HG03439 (cell line): ENCODE data around the gene MAML3.

Source experiments
- ATAC-seq: cut with Tn5 transposase; IDR thresholded peaks from one replicate; pipeline ENCODE4 v1.9.1; 2021; ENCODE audit warnings: mild to moderate bottlenecking, moderate library complexity; ENCODE audit not compliant: unreplicated experiment

MAML3 gene

GRCh38 chr4:139907001-139907809 lies 246.8 kb downstream of the MAML3 start:
- peak; percentile 56 for ATAC-seq

- ATAC-seq, result no peak
Observed at GRCh38 chr4:139905489-139905888, 248.5 kb downstream of the MAML3 start.

GRCh38 chr4:139904406-139904805 lies 249.6 kb downstream of the MAML3 start:
- ATAC-seq, result no peak

GRCh38 chr4:139903845-139904244 lies 250.1 kb downstream of the MAML3 start:
- no peak for ATAC-seq

- ATAC-seq, result no peak
Observed at GRCh38 chr4:139902321-139903320, 251.4 kb downstream of the MAML3 start.

- ATAC-seq, result no peak
Observed at GRCh38 chr4:139901531-139902320, 252.3 kb downstream of the MAML3 start.

- ATAC-seq, result no peak
Observed at GRCh38 chr4:139900964-139901376, 253.0 kb downstream of the MAML3 start.

- ATAC-seq, result no peak
Observed at GRCh38 chr4:139899346-139899745, 254.6 kb downstream of the MAML3 start.

- ATAC-seq, result no peak
Observed at GRCh38 chr4:139898293-139898692, 255.7 kb downstream of the MAML3 start.

GRCh38 chr4:139896091-139896604 lies 257.8 kb downstream of the MAML3 start:
- ATAC-seq, result no peak

GRCh38 chr4:139893801-139894200 lies 260.2 kb downstream of the MAML3 start:
- ATAC-seq, result no peak

- ATAC-seq, result no peak
Observed at GRCh38 chr4:139892973-139893736, 260.8 kb downstream of the MAML3 start.

GRCh38 chr4:139890816-139891215 lies 263.2 kb downstream of the MAML3 start:
- no peak for ATAC-seq

GRCh38 chr4:139889901-139890300 lies 264.1 kb downstream of the MAML3 start:
- no peak for ATAC-seq

GRCh38 chr4:139889264-139889663 lies 264.7 kb downstream of the MAML3 start:
- no peak for ATAC-seq

- peak; percentile 54 for ATAC-seq
Observed at GRCh38 chr4:139887962-139888735, 265.8 kb downstream of the MAML3 start.

- no peak for ATAC-seq
Observed at GRCh38 chr4:139887376-139887802, 266.6 kb downstream of the MAML3 start.

- ATAC-seq, result no peak
Observed at GRCh38 chr4:139886798-139887197, 267.2 kb downstream of the MAML3 start.

- no peak for ATAC-seq
Observed at GRCh38 chr4:139884438-139884837, 269.5 kb downstream of the MAML3 start.
